NAMALWA (cell line): ENCODE data around the gene HRH2.
"Not testable (repeated sequence)": the region's sequence is repeated elsewhere in the genome, so short reads cannot be mapped to it uniquely, and the experiment has no call there.

ENCODE experiments used
- DNase-seq: peaks from one replicate; pipeline ENCODE4 v3.0.0-alpha.2; 2015; ENCODE audit warnings: low spot score

Gene HRH2

DNA sequence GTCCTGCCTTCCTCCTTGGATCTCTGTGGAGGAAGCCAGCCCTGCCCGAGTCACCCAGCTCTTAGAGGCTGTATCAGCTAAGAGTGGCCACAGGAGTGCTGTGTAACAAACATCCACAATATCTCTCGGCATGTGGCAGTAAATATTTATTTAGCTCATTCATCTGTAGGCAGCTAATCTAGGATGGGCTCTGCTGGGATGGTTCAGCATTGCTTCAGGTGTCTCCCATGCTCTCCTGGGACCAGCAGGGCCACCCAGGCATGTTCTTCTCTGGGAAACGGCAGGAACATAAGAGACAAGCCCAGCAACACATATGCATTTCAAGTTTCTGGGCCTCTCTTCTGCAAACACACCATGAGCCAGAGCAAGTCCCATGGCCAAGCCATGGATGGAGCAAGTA is 56.1 kb downstream of the HRH2 start:
- DNase-seq, result no peak

DNA sequence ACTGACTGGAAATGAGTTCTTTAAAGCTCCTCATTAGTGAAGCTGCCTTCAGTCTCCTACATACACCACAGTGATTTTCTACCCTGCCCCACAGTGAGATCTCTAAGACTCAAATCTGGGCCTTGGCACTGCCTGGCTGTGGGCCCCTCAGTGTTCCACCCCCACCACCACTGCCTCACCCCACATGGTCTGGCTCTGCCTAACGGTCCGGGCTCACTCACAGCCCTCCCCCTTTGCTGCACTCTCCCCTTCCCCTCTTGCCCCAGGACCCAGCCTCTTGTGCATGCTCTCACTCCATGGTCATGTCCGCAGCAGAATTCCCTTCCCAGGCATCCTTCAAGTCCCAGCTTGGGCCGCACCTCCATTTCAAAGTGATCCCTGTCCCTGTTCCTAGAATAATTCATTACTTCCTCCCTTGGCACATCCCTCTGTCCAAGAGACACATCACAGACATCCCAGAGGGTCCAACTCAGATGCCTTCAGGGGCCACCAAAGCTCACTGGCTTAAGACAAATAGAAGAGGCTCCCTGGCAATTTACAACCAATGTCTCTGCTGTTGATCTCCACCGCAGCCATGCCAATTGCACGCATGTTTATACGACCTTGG is 56.7 kb downstream of the HRH2 start:
- DNase-seq, result no peak

DNA sequence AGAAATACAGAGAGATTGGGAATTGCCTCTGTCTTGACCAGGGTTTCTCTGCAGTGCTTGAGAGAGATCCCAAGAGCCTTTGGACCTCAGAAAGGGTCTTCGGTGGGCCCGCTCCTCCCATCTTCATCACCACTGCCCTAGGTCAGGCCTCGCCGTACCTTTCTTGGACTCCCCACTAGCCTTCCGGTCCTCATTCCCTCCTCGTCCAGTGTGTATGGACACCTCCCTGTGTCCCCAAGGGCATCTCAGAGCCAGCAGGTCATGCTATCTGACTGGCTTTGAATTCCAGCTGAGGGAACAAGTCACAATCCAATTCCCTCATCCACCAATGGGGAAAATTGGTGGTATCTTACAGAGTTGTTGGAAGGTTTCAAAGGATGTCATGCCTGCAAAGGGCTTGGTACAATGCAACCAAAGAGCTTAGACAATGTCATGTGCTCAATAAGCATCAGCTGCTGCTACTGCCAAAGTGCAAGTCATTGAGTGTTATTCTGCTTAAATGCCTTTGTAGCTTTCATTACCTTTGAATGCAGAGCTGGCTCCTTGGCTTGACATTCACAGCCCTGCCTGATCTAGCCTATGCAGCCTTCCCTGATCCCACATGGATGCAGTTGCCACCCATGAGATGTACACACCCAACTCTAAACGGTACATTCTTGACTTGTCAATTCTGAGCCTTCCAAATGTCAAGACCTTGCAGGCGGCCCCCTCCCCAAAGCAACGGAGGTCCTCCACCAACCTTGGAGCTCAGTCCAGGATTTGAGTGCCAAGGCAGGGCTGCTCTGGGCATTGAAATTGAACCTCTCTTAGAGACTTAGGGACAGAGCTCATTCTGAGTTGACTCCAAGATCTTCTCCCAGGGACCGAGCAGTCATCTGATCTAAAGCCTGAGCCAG is 58.0 kb downstream of the HRH2 start:
- DNase-seq, result no peak

DNA sequence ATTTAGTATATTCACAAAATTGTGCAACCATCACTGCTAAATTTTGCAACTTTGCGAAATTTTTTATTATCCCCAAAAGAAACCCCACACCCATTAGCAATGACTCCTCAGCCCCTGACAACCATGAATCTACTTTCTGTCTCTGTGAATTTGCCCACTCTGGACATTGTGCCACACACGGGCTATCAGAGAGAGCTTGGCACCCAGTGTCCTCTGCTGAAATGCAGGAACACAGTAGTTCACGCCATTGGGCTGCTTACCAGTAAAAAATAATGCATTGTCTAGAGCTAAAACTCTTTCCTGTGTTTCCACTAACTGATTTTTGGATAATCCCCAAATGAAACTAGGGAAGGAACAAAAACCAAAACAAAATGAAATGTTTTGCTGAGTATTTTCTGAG is 60.0 kb downstream of the HRH2 start:
- no peak for DNase-seq

DNA sequence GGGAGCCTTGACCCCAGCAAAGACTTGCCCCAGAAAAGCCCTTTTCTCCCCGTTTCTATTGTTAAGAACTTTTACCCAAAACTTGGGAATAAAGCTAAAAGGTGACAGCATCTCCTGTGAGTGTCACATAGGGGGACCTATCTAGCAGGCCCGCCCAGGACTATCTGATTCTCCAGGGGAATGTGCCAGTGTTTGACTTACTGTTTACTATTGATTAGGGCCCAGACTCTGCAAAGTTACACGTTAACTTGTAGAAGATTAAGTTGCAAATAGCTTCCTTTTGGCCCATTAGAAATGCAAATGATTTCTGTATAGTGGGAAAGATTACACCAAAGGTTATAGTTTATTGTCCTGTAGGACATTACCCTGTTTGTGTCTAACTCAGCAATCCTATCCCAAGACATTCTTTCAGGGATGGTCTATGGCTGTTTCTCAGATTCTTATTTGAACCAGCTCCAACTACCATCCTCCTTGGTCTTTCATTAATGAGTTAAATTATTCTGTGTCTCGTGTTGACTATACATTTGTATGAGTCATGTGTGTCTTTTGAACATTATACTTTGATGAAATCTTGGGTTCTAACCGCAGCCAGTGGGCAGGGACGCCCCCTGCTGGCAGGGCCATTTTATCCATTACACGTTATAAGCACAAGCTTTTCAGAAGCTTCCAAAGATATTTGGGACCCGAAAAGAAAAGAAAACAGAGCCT is 60.7 kb downstream of the HRH2 start:
- peak; percentile 55 for DNase-seq

DNA sequence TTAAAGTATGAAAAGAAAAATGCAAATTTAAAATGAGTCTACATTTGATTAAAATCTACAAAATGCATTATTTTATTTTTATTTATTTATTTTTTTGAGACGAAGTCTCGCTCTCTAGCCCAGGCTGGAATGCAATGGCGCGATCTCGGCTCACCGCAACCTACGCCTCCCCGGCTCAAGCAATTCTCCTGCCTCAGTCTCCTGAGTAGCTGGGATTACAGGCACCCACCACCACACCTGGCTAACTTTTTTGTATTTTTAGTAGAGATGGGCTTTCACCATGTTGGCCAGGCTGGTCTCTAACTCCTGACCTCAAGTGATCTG is 61.2 kb downstream of the HRH2 start:
- DNase-seq, result not testable (repeated sequence)

DNA sequence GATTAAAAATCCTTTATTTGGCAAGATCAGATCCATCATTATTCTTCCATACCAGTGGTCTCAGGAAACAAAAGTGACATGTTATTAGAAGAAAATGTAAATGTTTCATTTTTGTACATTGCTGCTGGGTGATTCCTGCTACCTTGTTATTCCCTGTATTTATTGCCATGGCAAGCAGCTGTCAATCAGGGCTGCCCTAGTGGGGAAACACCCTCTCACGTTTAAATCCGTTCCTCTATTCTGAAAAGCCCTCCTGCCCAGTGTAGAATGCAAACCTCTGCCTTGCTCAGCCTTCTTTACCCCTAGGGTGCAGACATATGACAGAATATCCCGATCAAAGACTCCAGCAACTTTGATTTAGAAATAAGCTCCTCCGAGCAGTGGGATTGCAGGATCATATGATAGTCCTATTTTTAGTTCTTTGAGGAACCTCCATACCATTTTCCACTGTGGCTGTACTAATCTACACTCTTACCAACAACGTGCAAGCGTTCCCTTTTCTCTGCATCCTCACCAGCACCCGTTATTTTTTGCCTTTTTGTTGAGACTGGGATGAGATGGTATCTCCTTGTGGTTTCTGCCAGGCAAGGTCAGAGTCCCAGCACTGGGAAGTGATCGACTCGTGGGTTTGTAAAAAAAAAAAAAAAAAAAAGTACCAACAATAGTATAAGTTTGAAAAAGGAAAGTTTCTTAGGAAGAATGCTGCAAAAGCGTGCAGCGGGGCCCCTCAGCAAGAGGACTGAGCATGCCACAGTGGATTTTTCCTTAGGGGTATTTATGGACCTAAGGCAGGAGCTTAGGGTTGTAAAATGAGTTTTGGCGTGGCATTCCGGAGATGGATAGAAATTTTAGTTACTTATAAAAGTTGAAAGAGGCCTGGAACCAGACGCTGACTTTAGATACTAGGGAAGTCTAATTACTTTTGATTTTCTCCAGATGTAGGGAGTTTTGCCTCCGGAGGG is 66.7 kb downstream of the HRH2 start:
- DNase-seq, result no peak

DNA sequence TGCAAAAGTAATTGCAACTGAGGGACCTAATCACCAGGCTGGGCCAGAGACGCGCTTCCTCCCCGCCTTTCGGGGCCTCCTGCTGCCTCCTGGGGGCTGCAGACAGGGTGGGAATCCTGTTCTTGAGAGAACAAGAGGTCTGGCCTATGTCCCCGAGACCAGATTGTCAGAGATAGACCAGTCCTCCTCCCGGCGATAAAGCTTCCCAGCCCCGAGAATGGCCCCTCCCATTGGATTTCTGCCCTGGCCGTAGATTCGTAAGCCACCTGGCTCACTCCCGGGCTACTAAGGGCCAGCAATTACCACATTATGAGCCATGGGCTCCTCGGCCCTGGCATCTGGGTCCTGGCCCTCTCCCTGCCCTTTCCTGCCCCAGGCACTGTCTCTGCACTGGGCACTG is 70.4 kb downstream of the HRH2 start:
- DNase-seq, result no peak

DNA sequence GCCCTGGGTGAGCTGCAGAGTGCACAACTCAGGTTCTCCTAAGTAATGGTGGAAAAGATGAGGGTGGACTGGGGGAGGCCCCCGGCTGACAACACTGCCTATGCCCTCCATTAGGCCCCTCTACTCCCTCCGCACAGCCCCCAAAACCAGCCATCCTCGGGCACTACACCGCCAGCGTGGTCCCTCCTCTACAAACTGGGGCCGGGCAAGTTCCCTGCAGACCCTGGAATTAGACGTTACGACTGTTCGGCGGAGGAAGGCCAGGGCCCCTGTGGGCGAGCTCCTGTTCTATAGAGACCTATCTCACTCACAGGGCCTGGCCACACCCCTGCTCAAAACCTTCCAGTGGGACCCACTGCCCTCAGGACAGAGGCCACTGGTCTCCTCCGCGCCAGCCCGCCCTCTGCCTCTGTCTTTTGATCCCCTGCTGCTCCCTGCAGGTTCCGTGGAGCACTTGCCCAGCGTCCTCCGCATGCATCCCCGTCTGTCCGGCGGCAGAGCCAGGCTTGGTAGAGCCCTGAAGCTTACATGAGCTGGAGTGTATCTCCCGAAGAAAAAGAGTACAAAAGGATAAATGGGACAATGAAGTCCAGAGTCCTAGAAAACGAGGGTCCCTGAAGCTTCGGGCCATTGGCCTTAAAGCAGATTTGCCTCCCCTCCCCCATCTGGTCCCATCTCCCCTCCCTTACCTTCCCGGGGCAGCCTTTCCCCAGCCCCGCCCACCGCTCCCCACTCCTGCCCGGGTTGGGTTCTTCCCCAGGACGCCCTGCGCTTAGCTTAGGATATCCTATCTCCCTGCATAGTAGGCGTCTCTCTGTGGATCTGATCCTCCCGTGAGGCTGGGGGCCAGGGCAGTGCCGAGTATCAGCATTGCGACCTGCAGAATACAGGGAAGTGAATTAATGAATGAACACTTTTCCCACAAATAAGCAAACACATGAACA is 71.3 kb downstream of the HRH2 start:
- DNase-seq, result no peak

DNA sequence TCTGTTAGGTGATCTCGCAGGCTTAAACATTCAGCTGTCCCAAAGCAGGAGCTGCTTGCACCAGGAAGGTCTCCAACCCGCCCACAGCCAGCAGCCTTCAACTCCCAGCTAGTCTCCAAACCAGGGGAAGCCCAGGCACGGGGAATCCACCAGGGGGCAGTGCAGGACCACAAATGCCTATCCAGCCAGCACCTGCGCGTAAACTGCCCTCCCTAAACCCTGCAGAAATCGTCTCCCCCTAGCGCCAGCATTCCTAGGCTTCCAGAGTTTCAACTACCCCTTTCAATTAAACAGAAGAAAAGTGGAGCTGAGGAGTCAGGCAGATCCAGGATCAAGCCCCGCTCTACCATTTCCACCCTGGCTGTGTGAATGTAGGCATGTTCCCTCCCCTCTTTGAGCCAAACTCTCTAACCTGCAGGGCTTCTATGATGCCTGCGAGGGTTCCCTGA is 72.0 kb downstream of the HRH2 start:
- DNase-seq, result peak; percentile 83

DNA sequence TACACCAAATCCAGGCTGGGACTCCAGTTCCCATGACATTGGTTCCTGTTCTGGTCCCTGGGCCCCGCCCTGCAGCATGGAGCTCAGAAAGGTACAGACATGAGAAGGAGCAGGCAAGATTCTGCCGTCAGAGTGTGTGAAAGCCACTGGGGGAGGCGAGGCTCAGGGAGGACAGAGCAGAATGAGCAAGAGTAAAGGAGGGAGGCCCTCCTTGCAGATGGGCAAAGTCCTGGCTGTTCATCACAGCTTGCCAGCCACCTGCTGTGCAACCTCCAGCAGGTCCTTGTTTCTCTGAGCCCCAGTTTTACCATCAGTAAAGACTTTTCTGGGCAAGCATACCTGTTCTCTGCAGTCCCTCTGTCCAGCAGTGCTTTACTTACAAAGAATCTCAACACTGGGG is 73.3 kb downstream of the HRH2 start:
- DNase-seq, result no peak

DNA sequence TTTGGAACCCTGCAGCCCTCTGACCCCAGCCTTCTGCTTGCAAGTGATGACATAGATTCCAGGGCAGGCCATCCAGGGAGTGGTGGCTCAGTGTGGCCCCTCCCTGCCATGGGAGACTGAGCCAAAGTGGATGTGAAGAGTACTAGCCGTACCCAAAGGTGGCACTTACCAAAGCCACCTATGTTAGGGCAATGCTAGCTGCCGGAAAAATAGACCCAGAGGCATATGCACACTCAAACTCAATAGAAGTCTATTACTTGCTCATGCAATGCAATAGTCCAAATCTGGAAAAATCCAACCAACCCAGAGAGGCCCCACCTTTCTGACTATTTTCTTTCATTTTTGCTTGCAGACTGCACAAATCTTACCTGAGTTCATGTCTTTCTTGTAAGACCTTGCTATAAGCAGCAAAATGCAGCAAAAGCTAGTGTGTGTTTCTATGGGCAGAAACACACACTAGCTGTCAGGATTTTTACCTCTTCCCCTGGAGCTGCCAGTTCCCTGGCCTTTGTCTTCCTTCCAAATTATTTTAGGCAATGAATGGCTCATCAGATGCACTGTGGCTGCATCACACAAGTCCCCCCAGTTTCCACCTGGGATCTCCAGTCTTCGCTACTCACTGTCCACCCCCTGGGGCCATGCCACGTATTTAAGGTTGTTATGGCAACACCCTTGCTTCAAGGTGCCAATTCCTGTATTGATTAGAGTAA is 74.0 kb downstream of the HRH2 start:
- DNase-seq, result no peak

DNA sequence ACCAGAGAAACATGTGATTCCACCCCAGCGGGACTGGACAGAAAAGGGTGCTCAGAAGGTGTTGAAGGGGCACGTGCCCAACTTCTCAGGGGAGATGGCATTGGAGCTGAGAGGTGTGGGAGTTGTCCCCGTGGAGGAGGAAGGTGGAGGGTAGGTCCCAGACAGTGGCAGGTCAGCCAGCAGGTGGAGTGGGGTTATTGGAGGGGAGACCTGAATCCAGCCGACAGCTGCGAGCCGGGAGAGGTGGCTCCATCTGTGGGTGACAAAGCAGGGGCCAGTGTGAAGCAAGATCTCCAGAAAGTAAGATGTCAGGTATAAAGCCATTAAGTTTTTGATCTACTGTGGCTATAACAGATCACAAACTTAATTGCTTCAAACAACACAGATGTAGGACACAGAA is 75.1 kb downstream of the HRH2 start:
- no peak for DNase-seq

DNA sequence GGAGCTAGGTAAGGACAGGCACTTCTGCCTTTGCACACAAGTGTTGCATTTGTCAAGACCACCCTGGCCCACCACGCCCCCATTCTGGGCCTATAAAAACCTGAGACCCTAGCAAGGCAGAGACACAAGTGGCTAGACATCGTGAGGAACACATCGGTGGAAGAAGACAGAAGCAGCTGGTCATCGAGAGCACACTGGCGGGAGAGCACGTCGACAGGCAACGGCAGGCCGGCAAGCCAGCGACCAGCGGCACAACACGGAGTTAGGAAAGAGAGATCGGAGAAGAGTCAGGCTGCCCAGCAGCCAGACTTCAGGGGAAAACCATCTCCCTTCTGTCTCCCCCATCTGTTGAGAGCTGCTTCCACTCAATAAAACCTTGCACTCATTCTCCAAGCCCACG is 76.1 kb downstream of the HRH2 start:
- no peak for DNase-seq

DNA sequence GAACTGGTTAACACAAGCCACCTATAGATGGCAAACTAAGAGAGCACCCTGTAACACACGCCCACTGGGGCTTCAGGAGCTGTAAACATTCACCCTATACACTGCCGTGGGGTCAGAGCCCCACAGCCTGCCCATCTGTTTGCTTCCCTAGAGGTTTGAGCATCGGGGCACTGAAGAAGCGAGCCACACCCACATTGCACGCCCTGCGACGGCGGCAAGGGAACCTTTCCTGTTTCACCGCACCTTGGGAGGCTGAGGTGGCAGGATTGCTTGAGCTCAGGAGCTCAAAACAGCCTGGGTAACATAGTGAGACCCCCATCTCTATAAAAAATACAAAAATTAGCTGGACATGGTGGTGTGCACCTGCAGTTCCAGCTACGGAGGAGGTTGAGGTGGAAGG is 76.6 kb downstream of the HRH2 start:
- DNase-seq, result no peak

DNA sequence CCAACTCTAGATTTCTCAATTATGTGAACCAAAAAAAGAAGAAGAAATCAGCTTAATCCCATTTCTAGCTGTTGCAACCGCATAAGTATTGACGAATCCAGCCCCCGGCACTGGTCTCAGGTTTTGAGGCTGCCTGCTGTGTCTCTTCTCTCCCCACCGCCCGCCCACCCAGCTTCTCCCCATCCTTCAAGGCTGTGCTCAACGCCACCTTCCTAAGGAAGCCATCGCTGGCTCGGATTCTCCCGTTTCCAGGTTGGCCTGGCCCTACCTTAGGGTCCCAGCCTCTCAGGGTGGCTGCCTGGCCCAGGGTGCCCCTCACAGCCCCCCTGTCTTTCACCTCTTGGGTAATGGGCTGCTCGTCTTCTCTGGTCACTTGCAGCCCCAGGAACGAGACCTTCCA is 77.8 kb downstream of the HRH2 start:
- DNase-seq, result no peak

DNA sequence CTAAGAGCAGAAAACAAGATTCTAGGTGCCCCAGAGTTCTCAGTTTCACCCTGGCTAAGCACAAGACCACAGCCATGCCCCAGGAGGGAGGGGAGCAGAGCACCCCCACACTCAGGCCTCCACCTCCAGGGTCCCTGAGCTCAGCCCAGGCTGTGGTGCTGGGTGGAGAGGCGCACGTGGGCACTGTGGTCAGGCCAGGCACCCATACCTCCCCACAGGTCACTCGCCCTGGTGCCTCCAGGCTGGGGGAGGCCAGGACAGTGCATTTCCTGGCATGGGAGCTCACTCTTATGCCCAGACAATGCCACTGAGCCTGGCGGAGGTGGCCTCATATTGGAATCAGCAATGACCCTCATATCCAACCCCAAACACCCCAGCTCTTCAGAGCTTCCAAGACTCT is 78.8 kb downstream of the HRH2 start:
- no peak for DNase-seq

DNA sequence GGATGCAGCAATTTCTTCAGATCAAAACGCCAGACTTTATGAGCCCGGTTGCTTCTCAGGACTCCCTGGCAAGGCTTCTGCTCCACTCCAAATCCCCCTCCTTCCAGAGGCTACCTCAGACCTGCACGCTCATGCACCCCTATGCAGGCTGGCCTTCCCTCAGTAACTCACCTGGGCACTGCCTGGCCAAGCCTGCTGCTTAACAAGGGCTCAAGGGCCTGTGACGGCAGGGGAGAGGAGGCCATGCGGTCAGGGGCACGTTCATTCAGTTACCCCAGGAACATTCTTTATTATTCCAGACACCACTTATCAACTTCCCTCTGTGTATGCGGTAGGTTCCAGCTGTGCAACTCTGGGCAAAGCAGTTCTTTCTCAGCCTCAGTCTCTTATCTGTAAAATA is 79.6 kb downstream of the HRH2 start:
- DNase-seq, result no peak

DNA sequence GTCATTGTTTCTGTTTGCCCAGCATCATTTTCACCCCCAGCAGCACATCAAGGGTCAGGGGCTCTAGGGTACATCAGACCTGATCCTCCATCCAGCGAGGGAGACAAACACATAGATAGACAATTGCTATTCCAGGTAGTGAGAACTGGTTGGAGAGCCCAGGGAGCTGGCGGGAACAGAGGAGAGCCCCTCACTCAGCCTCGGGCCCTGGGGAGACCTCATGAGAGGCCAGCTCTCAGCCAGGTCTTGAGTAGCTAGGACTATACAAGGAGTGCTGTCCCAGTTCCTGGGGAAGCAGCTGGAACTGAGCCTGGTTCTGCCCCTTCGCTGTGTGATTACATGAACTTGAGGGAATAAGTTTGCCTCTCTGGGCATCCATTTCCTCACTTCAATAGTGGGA is 80.3 kb downstream of the HRH2 start:
- DNase-seq, result no peak

DNA sequence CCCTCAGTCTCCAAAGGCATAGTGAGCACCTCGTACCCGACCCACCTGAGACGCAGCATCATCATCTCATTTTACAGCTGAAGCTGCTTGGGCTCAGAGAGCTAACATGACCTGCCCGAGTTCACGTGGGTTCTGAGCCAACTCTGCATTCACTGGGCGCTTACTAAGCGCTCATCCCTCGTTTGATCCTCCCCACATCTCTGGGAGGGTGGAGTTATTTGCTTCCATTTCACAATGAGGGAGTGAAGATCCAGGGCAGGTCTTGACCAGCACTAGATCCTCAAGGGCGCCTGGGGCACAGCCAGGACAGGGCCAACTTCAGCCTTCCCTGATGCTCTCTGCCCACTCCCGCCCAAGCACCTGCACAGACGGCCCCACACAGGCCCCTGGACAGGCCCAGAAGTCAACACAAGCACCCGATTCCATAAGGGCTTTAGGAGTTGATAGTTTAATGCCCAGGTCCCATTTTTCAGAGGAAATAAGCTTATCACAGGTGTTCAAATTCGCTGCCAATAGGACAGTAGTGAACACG is 80.8 kb downstream of the HRH2 start:
- no peak for DNase-seq
